Neuronal stem cell (in vitro differentiated cells): Measurements from ENCODE around the gene DZANK1.

ENCODE experiments used
- DNase-seq: peaks from one replicate; pipeline ENCODE4 v3.0.0-alpha.2; 2013; ENCODE audit warnings: low spot score
- H2AFZ ChIP-seq: one replicate; pipeline ENCODE4 v1.6.1; 2013; ENCODE audit warnings: mild to moderate bottlenecking, low read length, inconsistent platforms
- H2AK5ac ChIP-seq: 2 replicates; pipeline ENCODE4 v1.6.1; 2013; ENCODE audit warnings: low read depth, mild to moderate bottlenecking, inconsistent platforms, low read length, moderate library complexity, mixed read lengths
- H2BK120ac ChIP-seq: 2 replicates; pipeline ENCODE4 v1.6.1; 2013; ENCODE audit warnings: low read depth, mild to moderate bottlenecking, inconsistent platforms, low read length, moderate library complexity, mixed read lengths
- H2BK12ac ChIP-seq: one replicate; pipeline ENCODE4 v1.6.1; 2013; ENCODE audit warnings: low read length, inconsistent platforms
- H2BK15ac ChIP-seq: 2 replicates; pipeline ENCODE4 v1.6.1; 2013; ENCODE audit warnings: mild to moderate bottlenecking, low read length, inconsistent platforms, mixed read lengths
- H2BK5ac ChIP-seq: one replicate; pipeline ENCODE4 v1.6.1; 2013; ENCODE audit warnings: inconsistent platforms, mild to moderate bottlenecking, low read length, moderate library complexity
- H3K14ac ChIP-seq: one replicate; pipeline ENCODE4 v1.6.1; 2013; ENCODE audit warnings: low read length, inconsistent platforms
- H3K18ac ChIP-seq: 2 replicates; pipeline ENCODE4 v1.6.1; 2013; ENCODE audit warnings: low read length, inconsistent platforms
- H3K23ac ChIP-seq: 2 replicates; pipeline ENCODE4 v1.6.1; 2013; ENCODE audit warnings: low read depth, mild to moderate bottlenecking, mixed read lengths, low read length, inconsistent platforms; ENCODE audit not compliant: poor library complexity
- H3K27ac ChIP-seq: replicated peaks from 3 replicates; pipeline ENCODE4 v1.5.1; 2013; ENCODE audit warnings: low read length, inconsistent platforms
- H3K27me3 ChIP-seq, 3 experiments: 2 replicates each; pipeline ENCODE4 v1.6.1; 2013; ENCODE audit warnings: low read length in 3 of 3, mild to moderate bottlenecking in 2 of 3, inconsistent platforms in 1 of 3, low read depth in 1 of 3, mixed read lengths in 1 of 3, moderate library complexity in 1 of 3; ENCODE audit not compliant: control insufficient read depth in 3 of 3, insufficient read depth in 3 of 3
- H3K36me3 ChIP-seq, 2 donors: replicated peaks in 1 of 2; 2 replicates each; pipeline ENCODE4 v1.6.1; 2013; ENCODE audit warnings: low read length in 2 of 2; ENCODE audit not compliant: control insufficient read depth in 2 of 2, insufficient read depth in 2 of 2
- H3K4ac ChIP-seq: 2 replicates; pipeline ENCODE4 v1.6.1; 2013; ENCODE audit warnings: inconsistent platforms, mild to moderate bottlenecking, low read length, moderate library complexity
- H3K4me1 ChIP-seq, 2 donors: 1 replicate in 1 of 2; 2 replicates in 1 of 2; pipeline ENCODE4 v1.6.1; 2013; ENCODE audit warnings: low read length in 2 of 2, low read depth in 1 of 2; ENCODE audit not compliant: control insufficient read depth in 2 of 2, insufficient read depth in 1 of 2
- H3K4me2 ChIP-seq: one replicate; pipeline ENCODE4 v1.6.1; 2013; ENCODE audit warnings: mild to moderate bottlenecking, low read length, inconsistent platforms; ENCODE audit not compliant: insufficient read depth, poor library complexity, severe bottlenecking
- H3K4me3 ChIP-seq, 2 donors: 2 replicates each; pipeline ENCODE4 v1.5.1; 2013; ENCODE audit warnings: low read length in 2 of 2, mild to moderate bottlenecking in 2 of 2, inconsistent platforms in 1 of 2, moderate library complexity in 1 of 2
- H3K79me1 ChIP-seq: one replicate; pipeline ENCODE4 v1.6.1; 2013; ENCODE audit warnings: low read depth, mild to moderate bottlenecking, inconsistent platforms, low read length, moderate library complexity
- H3K9ac ChIP-seq: one replicate; pipeline ENCODE4 v1.6.1; 2013; ENCODE audit warnings: mild to moderate bottlenecking, low read depth, low read length, inconsistent platforms; ENCODE audit not compliant: poor library complexity
- H3K9me3 ChIP-seq, 2 donors: replicated peaks in 1 of 2; 2 replicates each; pipeline versions ENCODE3 to v1.6.1; 2013; ENCODE audit warnings: low read length in 2 of 2, mild to moderate bottlenecking in 2 of 2, inconsistent platforms in 1 of 2, low read depth in 1 of 2, mixed read lengths in 1 of 2, moderate library complexity in 1 of 2; ENCODE audit not compliant: control insufficient read depth in 2 of 2, insufficient read depth in 1 of 2
- H4K8ac ChIP-seq: one replicate; pipeline ENCODE4 v1.6.1; 2013; ENCODE audit warnings: low read depth, mild to moderate bottlenecking, inconsistent platforms, low read length, moderate library complexity
- H4K91ac ChIP-seq: one replicate; pipeline ENCODE4 v1.6.1; 2013; ENCODE audit warnings: low read length, low read depth, mild to moderate bottlenecking, inconsistent platforms; ENCODE audit not compliant: poor library complexity
- WGBS, 2 donors: extraction: QIAGEN DNeasy Blood & Tissue Kit; methylation state at CpG; one replicate each; pipeline ENCODE4 v1.1.7; 2013; ENCODE audit warnings: missing lambda C conversion rate in 2 of 2, mixed read lengths in 1 of 2; ENCODE audit not compliant: insufficient read length in 2 of 2, insufficient replicate concordance in 1 of 2; ENCODE audit errors: extremely low coverage in 2 of 2; 5-methylcytosine and 5-hydroxymethylcytosine counted together

The DZANK1 gene

DNA sequence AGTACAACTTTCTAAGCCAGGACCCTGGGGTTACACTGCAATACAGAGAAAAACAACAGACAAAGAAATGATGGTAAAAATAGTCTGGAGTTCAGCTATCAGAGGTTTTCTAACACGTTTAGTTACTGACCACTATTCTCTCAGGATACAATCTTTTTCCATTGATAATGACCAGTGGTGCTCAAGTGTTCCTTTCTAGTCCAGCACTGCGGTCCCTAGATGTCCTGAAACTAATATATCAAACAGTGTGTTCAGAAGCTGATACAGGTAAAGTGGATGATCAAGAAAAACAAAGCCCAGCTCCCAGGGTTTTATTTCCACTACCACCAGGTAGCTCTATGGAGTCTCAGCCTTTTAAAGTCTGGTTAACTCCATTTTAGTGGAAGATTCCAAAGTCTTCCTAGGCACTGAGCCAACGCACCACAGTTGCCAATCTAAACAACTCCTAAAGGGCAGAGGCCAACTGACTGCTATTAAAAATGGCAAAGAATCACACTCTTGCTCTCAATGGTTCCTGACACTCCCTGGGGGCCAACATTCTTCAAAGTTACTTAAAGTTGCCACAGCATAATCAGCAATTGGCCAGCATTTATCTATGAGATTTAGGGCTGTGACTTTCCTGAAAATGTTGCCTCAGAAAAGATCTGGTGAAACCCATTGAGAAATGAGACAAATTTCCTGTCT lies 38.2 kb downstream of the DZANK1 start:
- Histone ChIP-seq H3K9ac (no peak overlapping the region), H3K27ac (no peak overlapping the region), H2AK5ac (no peak overlapping the region), H2BK15ac (no peak overlapping the region), H3K14ac (no peak overlapping the region), H2BK12ac (no peak overlapping the region), H3K4me2 (no peak overlapping the region), H3K4me3 (no peak overlapping the region), H4K91ac (no peak overlapping the region), H2BK120ac (no peak overlapping the region), H3K4me1 (no peaks in the 10 kb centered on the region), H3K79me1 (no peaks in the 10 kb centered on the region), H3K18ac (no peak overlapping the region), H2AFZ (no peak overlapping the region), H3K9me3 (no peaks in the 10 kb centered on the region), H3K27me3 (no peaks in the 10 kb centered on the region), H4K8ac (no peak overlapping the region), H3K36me3 (peaks cover 4 to 8% of the 10 kb centered on the region in 2 donors), H3K23ac (no peak overlapping the region), H3K4ac (no peak overlapping the region), H2BK5ac (no peak overlapping the region)
- no peak for DNase-seq
- no CpG with 5 or more reads among the region's 3 CpGs for WGBS, 2 donors

DNA sequence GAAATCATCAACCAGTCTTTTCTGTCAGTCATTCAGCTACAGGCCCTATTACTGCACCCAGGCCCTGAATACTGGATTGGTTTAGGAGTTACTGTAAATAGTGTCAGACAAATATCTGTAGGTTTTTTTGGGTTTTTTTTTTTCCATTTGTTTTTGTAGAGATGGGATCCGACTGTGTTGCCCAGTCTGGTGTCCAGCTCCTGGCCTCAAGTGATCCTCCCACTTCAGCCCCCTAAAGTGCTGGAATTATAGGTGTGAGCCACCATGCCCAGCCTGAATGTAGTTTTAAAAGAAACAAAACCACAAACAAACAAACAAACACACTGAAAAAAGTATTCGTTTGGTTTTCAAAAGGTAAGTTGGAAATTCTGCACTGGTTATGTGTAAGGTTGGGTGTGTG lies 39.6 kb downstream of the DZANK1 start:
- H3K79me1 ChIP-seq = no peaks in the 10 kb centered on the region
- no peak overlapping the region for H2AK5ac ChIP-seq
- no peak overlapping the region for H2BK15ac ChIP-seq
- H3K27me3 ChIP-seq = no peaks in the 10 kb centered on the region
- DNase-seq = no peak
- H3K9me3 ChIP-seq = no peaks in the 10 kb centered on the region
- no peak overlapping the region for H3K9ac ChIP-seq
- H3K18ac ChIP-seq = no peak overlapping the region
- WGBS, 2 donors = no CpG with 5 or more reads among the region's 2 CpGs
- no peak overlapping the region for H3K23ac ChIP-seq
- H2AFZ ChIP-seq = no peak overlapping the region
- H3K14ac ChIP-seq = no peak overlapping the region
- no peaks in the 10 kb centered on the region for H3K4me1 ChIP-seq
- H3K27ac ChIP-seq = no peak overlapping the region
- H4K8ac ChIP-seq = no peak overlapping the region
- H2BK5ac ChIP-seq = no peak overlapping the region
- H3K4me2 ChIP-seq = no peak overlapping the region
- H4K91ac ChIP-seq = no peak overlapping the region
- no peak overlapping the region for H3K4ac ChIP-seq
- H3K36me3 ChIP-seq = peaks cover 4 to 5% of the 10 kb centered on the region in 2 donors
- H3K4me3 ChIP-seq = no peak overlapping the region
- H2BK120ac ChIP-seq = no peak overlapping the region
- no peak overlapping the region for H2BK12ac ChIP-seq

DNA sequence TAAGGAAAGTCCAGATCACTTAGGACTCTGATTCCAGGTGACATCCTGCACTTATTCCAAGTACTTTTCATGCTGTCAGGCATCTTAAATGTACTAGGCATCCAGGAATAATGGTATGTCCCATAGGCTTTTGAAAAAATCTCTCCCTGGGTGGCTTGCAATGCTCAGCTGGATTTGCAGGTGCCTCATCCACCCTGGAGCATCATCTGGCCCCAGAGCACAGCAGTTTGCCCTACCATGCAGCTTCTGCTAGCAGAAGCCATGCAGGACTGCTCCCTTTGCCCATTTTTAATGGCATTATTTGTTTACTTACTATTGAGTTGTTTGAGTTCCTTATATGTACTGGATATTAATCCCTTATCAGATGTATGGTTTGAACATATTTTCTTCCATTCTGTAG lies 45.2 kb downstream of the DZANK1 start:
- no peak overlapping the region for H2BK5ac ChIP-seq
- no peak overlapping the region for H3K23ac ChIP-seq
- no peaks in the 10 kb centered on the region for H3K79me1 ChIP-seq
- peaks cover 0 to 4% of the 10 kb centered on the region in 2 donors for H3K36me3 ChIP-seq
- no peak overlapping the region for H2BK12ac ChIP-seq
- H3K18ac ChIP-seq = no peak overlapping the region
- no peak overlapping the region for H3K14ac ChIP-seq
- no peaks in the 10 kb centered on the region for H3K27me3 ChIP-seq
- H2BK120ac ChIP-seq = no peak overlapping the region
- no peak overlapping the region for H3K9ac ChIP-seq
- no peak overlapping the region for H3K4ac ChIP-seq
- H3K27ac ChIP-seq = no peak overlapping the region
- no peak overlapping the region for H3K4me2 ChIP-seq
- no peak overlapping the region for H3K4me3 ChIP-seq
- H3K9me3 ChIP-seq = no peaks in the 10 kb centered on the region
- H2BK15ac ChIP-seq = no peak overlapping the region
- no peaks in the 10 kb centered on the region for H3K4me1 ChIP-seq
- H4K8ac ChIP-seq = no peak overlapping the region
- no peak overlapping the region for H2AFZ ChIP-seq
- H4K91ac ChIP-seq = no peak overlapping the region
- no peak overlapping the region for H2AK5ac ChIP-seq
- no peak for DNase-seq

DNA sequence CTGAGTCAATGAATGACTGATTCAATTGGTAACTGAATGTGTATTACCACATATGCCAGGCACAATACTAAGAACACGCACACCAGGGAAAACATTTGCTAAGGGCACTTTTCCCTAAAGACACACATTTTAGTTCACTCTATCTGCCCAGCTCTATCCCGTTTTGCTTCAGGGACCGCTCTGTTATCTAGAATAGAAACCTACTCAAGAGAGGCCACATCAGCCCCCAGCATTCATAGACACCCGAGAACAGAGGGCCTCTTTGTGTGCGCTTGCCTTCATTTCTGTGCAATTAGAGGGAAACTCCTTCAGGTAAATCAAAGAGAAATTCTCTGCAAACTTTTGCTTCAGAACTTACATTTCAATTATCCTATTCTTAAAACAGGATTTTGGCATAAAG lies 50.3 kb downstream of the DZANK1 start:
- Histone ChIP-seq H2BK120ac (no peak overlapping the region), H3K4me2 (no peak overlapping the region), H3K18ac (no peak overlapping the region), H3K9me3 (no peaks in the 10 kb centered on the region), H3K23ac (no peak overlapping the region), H3K4ac (no peak overlapping the region), H3K14ac (no peak overlapping the region), H4K91ac (no peak overlapping the region), H3K27ac (no peak overlapping the region), H3K4me3 (no peak overlapping the region), H2BK5ac (no peak overlapping the region), H3K9ac (no peak overlapping the region), H2BK12ac (no peak overlapping the region), H2AK5ac (no peak overlapping the region), H3K79me1 (no peaks in the 10 kb centered on the region), H2BK15ac (no peak overlapping the region), H2AFZ (peak overlapping the region; percentile 19), H4K8ac (no peak overlapping the region), H3K36me3 (no peaks in the 10 kb centered on the region), H3K4me1 (peaks cover 0 to 10% of the 10 kb centered on the region in 2 donors), H3K27me3 (no peaks in the 10 kb centered on the region)
- DNase-seq = no peak
- no CpG with 5 or more reads among the region's 5 CpGs for WGBS, 2 donors
